ENCODE measurements around the gene GRIK3.

The GRIK3 gene

DNA sequence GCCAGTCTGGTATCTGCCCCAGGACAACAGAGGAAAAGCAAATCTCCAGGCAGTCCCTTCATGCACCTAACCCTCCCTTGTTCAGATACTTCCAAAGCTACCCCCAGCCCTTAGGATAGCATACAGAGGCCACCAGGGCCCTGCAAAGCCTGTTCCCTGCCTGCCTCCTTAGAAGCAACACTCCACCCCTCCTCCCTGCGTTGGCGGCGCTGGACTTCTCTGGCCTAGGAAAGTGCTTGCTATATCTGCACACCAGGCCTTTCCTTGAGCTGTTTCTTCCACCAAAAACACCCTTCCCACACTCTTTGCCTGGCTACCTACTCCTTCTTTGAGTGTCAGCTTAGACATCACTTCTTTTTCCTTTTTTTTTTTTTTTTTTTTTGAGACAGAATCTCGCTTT, 61.3 kb downstream of the GRIK3 start:
- no peak overlapping the region for H3K4me3 ChIP-seq (ENCODE audit: low read depth, low read length)
- DNase-seq (ENCODE audit: low read depth): no peak
- in situ Hi-C loops (cut with HindIII; ENCODE audit: low sequenced_read_pairs): no loop called here
- TF ChIP-seq, protein P1, sequence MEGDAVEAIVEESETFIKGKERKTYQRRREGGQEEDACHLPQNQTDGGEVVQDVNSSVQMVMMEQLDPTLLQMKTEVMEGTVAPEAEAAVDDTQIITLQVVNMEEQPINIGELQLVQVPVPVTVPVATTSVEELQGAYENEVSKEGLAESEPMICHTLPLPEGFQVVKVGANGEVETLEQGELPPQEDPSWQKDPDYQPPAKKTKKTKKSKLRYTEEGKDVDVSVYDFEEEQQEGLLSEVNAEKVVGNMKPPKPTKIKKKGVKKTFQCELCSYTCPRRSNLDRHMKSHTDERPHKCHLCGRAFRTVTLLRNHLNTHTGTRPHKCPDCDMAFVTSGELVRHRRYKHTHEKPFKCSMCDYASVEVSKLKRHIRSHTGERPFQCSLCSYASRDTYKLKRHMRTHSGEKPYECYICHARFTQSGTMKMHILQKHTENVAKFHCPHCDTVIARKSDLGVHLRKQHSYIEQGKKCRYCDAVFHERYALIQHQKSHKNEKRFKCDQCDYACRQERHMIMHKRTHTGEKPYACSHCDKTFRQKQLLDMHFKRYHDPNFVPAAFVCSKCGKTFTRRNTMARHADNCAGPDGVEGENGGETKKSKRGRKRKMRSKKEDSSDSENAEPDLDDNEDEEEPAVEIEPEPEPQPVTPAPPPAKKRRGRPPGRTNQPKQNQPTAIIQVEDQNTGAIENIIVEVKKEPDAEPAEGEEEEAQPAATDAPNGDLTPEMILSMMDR (IDR thresholded peaks at IDR 0.05; ENCODE audit: low read depth, low read length, missing control alignments): no peak

DNA sequence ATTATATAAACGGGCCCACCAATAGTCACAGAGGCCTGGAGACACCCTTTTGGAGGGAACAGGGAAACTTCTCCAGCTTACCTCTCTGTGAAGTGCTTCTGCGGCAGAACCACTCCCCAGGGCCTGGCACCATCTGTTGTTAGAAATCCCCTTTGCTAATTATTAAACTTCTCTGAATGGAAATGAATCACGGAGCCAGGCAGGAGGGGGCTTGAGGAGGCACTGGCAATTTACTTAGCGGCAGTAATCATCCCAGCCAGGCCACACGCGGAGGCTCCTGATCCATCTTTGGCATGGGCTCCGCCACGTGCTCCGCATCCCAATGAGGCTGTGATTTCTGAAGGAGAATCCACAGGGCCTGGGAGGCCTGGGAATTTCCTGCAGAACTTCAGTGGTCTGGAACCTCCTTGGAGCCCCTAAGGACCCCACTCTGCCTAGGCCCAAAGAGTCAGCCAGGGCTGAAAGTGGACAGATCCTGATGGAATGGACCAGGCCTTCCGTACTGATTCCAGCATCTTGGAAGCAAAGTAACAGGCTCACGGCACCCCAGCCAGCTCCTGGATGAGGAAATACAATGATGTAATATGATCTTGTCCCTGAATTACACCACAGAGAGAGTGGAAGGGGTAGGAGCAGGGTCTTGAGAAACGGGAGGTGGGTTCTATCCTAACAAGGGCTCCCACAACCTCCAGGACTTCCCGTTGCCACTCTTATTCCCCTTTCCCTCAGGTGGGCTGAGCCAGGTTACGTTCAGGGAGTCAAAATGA, 62.3 kb downstream of the GRIK3 start:
- in situ Hi-C loops (cut with HindIII; ENCODE audit: low sequenced_read_pairs): no loop called here
- no peak for DNase-seq (ENCODE audit: low read depth)
- TF ChIP-seq, protein P1 (IDR thresholded peaks at IDR 0.05; ENCODE audit: low read depth, low read length, missing control alignments): no peak
- no peak overlapping the region for H3K4me3 ChIP-seq (ENCODE audit: low read depth, low read length)

DNA sequence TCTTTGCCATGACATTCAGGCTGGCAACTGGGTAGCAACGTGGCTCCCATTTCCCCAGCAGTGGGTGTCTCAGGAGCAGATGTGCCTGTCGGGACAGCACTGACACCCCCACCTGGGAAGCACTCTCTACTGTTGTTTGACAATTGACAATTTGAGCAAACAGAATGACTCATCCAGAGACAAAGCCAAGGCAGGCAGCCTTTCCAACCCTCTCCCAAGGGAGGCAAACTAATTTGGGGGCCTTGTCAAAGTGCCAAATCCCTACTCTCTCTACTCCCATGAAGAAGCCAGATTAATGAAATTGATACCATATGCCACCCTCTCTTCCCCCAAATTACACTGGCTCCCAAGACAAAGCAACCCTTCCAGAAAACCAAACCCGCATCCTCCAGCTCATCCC, 65.6 kb downstream of the GRIK3 start:
- H3K4me3 ChIP-seq (ENCODE audit: low read depth, low read length): no peak overlapping the region
- no peak for DNase-seq (ENCODE audit: low read depth)
- in situ Hi-C loops (cut with HindIII; ENCODE audit: low sequenced_read_pairs): loop anchor here (5.0 kb wide), 1 partner anchor 49 kb away; no protein-coding TSS in a partner anchor
- TF ChIP-seq, protein P1 (IDR thresholded peaks at IDR 0.05; ENCODE audit: low read depth, low read length, missing control alignments): no peak

DNA sequence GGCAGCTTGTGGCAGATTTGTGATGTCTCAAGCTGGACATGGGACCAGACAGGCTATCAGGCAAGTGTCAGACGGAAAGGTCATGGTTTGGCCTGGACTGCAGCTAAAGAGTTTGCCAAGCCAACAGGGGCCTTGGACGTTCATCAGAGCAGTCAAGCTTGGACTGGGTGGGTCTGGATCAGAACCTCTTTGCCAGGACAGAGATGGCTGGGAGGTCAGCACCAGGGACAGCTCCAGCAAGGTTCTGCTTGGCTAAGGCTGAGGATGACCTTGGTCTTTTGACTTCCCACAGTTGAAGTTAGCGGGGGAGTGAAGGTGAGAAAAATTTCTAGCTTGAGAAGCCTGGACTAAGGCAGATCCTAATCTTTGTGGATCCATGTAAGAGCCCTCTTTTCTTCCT, 68.1 kb downstream of the GRIK3 start:
- in situ Hi-C loops (cut with HindIII; ENCODE audit: low sequenced_read_pairs): loop anchor here (5.0 kb wide), 1 partner anchor 51 kb away; no protein-coding TSS in a partner anchor
- TF ChIP-seq, protein P1 (IDR thresholded peaks at IDR 0.05; ENCODE audit: low read depth, low read length, missing control alignments): no peak
- no peak for DNase-seq (ENCODE audit: low read depth)
- H3K4me3 ChIP-seq (ENCODE audit: low read depth, low read length): no peak overlapping the region

DNA sequence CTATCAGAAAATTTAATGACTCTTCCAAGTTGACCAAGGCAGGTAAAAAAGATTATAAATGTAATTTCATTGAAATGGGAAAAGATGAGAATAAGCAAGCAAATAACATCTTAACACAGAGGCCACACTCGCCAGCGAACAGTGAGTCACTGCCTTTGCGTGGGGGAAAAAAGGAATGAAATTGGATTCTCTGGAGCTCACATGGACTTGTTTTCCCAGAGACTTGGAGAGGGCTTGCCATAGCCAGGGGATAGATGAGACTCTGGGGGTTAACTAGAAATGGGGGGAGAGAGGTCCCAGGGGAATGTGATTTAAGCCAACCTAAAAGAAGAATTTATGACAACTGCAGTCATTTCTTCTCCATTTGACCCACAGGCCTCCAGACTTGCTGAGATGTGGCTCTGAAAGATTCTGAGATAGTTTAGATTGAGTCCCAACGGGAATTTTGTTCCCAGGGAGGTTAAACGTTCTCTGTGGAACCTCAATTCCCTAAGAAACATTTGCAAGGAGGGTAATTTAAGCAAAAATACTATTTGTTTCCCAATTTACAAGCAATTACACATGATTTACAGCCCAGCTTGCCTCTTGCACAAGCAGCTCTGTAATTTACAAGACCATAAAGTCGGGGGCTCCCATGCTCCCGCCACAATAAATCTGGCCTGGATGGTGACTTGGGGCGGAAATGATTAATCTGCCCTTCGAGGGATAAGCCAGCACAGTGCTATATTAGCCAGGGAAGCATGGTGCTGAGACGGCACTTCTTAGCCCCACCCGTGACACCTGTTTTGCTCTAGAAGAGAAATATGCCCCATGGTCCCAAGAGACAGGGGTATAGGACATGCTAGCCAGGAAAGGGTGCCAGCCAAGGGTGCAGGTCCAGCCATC, 68.8 kb downstream of the GRIK3 start:
- no peak overlapping the region for H3K4me3 ChIP-seq (ENCODE audit: low read depth, low read length)
- in situ Hi-C loops (cut with HindIII; ENCODE audit: low sequenced_read_pairs): loop anchor here (5.0 kb wide), 1 partner anchor 52 kb away; no protein-coding TSS in a partner anchor
- TF ChIP-seq, protein P1 (IDR thresholded peaks at IDR 0.05; ENCODE audit: low read depth, low read length, missing control alignments): no peak
- no peak for DNase-seq (ENCODE audit: low read depth)

DNA sequence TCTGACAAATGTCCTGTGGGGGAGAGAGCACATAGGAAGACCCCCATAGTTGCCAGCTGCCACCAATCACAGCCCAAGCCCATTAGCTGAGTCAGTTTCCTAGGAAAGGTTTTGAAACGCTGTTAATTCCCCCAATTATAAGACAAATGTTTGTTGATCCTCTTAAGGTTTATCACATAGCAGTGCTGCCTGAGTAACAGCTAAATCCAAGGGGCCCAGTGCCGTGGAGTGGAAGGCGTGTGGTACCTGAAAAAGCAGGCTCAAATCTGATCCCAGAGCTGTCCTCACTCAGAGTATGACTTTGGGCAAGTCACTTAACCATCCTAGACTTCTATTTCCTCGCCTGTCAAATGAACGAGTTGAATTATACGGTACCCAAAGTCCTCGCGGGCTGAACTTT, 69.5 kb downstream of the GRIK3 start:
- no peak overlapping the region for H3K4me3 ChIP-seq (ENCODE audit: low read depth, low read length)
- TF ChIP-seq, protein P1 (IDR thresholded peaks at IDR 0.05; ENCODE audit: low read depth, low read length, missing control alignments): no peak
- no peak for DNase-seq (ENCODE audit: low read depth)
- in situ Hi-C loops (cut with HindIII; ENCODE audit: low sequenced_read_pairs): loop anchor here (5.0 kb wide), 1 partner anchor 52 kb away; no protein-coding TSS in a partner anchor

Data from astrocyte of the cerebellum (primary cell).